HL-60 (cell line): ENCODE results near the gene D2HGDH.

Experiments used
- DNase-seq, 2 experiments: peaks; one replicate each; pipeline ENCODE4 v3.0.0-alpha.2; 2010 to 2020; ENCODE audit warnings: low read depth in 1 of 2, low spot score in 1 of 2
- H3K27ac ChIP-seq: fragments of 250-450 bp; sonication (Bioruptor Pico); replicated peaks from 2 replicates; pipeline ENCODE4 v1.5.1; 2020; ENCODE audit warnings: mild to moderate bottlenecking, moderate library complexity
- H3K27me3 ChIP-seq: fragments of 250-450 bp; sonication (Bioruptor Pico); 2 replicates; pipeline ENCODE4 v1.5.1; 2021; ENCODE audit warnings: mild to moderate bottlenecking, moderate library complexity; ENCODE audit not compliant: insufficient read depth, poor library complexity, severe bottlenecking
- H3K4me3 ChIP-seq: replicated peaks from 2 replicates; pipeline ENCODE4 v1.5.1; 2011; ENCODE audit warnings: mild to moderate bottlenecking, control low read depth, low read length; ENCODE audit not compliant: insufficient read depth
- CTCF ChIP-seq: IDR thresholded peaks from one replicate; pipeline ENCODE4 v1.5.1; 2011; ENCODE audit warnings: low read length, control low read depth, inconsistent platforms; ENCODE audit not compliant: insufficient read depth
- GABPA ChIP-seq: IDR thresholded peaks from 2 replicates; pipeline ENCODE4 v1.6.1; 2012; ENCODE audit warnings: low read depth
- POLR2AphosphoS5 ChIP-seq: IDR thresholded peaks from 2 replicates; pipeline ENCODE4 v1.6.1; 2012; ENCODE audit warnings: low read depth
- REST ChIP-seq: IDR thresholded peaks from 2 replicates; pipeline ENCODE4 v1.6.1; 2012; ENCODE audit warnings: low read depth; ENCODE audit not compliant: insufficient replicate concordance
- SPI1 ChIP-seq: IDR thresholded peaks from 2 replicates; pipeline ENCODE4 v1.6.1; 2012; ENCODE audit warnings: low read depth, mild to moderate bottlenecking, borderline replicate concordance

Gene D2HGDH

GRCh38 chr2:241808051-241808720 is 73.8 kb downstream of the D2HGDH start:
- H3K27ac ChIP-seq = no peak overlapping the region
- DNase-seq = no peak

GRCh38 chr2:241808721-241809382 is 74.4 kb downstream of the D2HGDH start, which contains the start of gene NEU4:
TSS of gene NEU4 (plus strand) at chr2:241809193. CDS start at chr2:241814485, 5,292 bp downstream.
- H3K27ac ChIP-seq = no peak within 1 kb of the TSS
- DNase-seq = no peak
- H3K27me3 ChIP-seq = peaks cover 10% of the 10 kb centered on the region
- no peak within 1 kb of the TSS for H3K4me3 ChIP-seq
- no peak for TF ChIP-seq CTCF
- TF ChIP-seq REST = no peak
- TF ChIP-seq GABPA = no peak

More at GRCh38 chr2:241808051-241808720, 73.8 kb downstream of the D2HGDH start:
- Histone ChIP-seq H3K4me3 (no peak overlapping the region), H3K27me3 (peaks cover 13% of the 10 kb centered on the region)
- TF ChIP-seq CTCF (no peak), REST (no peak)

GRCh38 chr2:241809383-241810306 is 75.2 kb downstream of the D2HGDH start:
- no peak for TF ChIP-seq CTCF
- no peak for TF ChIP-seq POLR2AphosphoS5
- TF ChIP-seq SPI1 = no peak
- TF ChIP-seq REST = no peak
- TF ChIP-seq GABPA = no peak
- H3K27me3 ChIP-seq = peaks cover 2% of the 10 kb centered on the region
- no peak for DNase-seq
- H3K4me3 ChIP-seq = no peak overlapping the region
- no peak overlapping the region for H3K27ac ChIP-seq
